ENCODE results near the gene ATP5F1B.

DNA sequence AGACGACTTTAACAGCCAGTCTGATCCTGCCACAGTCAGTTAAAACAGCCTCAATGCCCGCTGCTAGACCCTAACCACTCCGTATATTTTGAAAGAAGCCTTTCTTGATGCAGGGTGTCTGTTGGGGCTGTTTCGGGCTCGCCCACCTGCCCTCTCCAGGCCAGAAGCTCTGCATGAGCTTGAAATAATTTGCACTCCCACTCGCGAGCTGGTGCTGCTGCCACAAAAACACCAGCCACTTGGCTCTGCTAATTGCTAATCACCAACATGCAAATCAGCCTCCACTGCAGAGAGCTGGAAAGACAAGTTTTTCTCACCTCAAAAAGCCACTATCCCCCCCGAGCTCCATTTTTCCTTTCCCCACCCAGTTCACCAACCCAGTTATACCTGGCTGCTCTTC, 31.2 kb downstream of the ATP5F1B start:
- no peak for TF ChIP-seq POLR2A (IDR thresholded peaks at IDR 0.05)
- TF ChIP-seq, protein P1, sequence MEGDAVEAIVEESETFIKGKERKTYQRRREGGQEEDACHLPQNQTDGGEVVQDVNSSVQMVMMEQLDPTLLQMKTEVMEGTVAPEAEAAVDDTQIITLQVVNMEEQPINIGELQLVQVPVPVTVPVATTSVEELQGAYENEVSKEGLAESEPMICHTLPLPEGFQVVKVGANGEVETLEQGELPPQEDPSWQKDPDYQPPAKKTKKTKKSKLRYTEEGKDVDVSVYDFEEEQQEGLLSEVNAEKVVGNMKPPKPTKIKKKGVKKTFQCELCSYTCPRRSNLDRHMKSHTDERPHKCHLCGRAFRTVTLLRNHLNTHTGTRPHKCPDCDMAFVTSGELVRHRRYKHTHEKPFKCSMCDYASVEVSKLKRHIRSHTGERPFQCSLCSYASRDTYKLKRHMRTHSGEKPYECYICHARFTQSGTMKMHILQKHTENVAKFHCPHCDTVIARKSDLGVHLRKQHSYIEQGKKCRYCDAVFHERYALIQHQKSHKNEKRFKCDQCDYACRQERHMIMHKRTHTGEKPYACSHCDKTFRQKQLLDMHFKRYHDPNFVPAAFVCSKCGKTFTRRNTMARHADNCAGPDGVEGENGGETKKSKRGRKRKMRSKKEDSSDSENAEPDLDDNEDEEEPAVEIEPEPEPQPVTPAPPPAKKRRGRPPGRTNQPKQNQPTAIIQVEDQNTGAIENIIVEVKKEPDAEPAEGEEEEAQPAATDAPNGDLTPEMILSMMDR (IDR thresholded peaks at IDR 0.05): no peak
- no peak for TF ChIP-seq POLR2AphosphoS5 (IDR thresholded peaks at IDR 0.05)

Data from transverse colon (tissue), 4 donors.